Sigmoid colon (tissue), 7 donors: ENCODE results near the gene LRIT1. TPM values are rescaled to one million over a fixed set of nuclear protein-coding genes. Genes with fewer than 3 reads are reported as not detected.
"Not testable (repeated sequence)": the region's sequence is repeated elsewhere in the genome, so short reads cannot be mapped to it uniquely, and the experiment has no call there.

ENCODE experiments used
- DNase-seq: peaks from one replicate; pipeline ENCODE4 v3.0.0-alpha.2; 2019
- H3K27ac ChIP-seq, 4 donors: fragments of 200-600 bp; sonication (generic); one replicate each; pipeline ENCODE4 v1.5.1; 2016 to 2019; ENCODE audit warnings: mild to moderate bottlenecking in 1 of 4
- H3K27me3 ChIP-seq, 3 donors: fragments of 200-600 bp; sonication (generic); one replicate each; pipeline ENCODE4 v1.5.1; 2019; ENCODE audit warnings: mild to moderate bottlenecking in 1 of 3
- H3K36me3 ChIP-seq, 4 donors: fragments of 200-600 bp; sonication (generic); one replicate each; pipeline ENCODE4 v1.5.1; 2016 to 2019
- H3K4me1 ChIP-seq, 4 donors: fragments of 200-600 bp; sonication (generic); one replicate each; pipeline ENCODE4 v1.5.1; 2017 to 2019
- H3K4me3 ChIP-seq, 4 donors: fragments of 200-600 bp; sonication (generic); one replicate each; pipeline ENCODE4 v1.5.1; 2017 to 2019; ENCODE audit warnings: mild to moderate bottlenecking in 2 of 4, moderate library complexity in 1 of 4
- H3K9me3 ChIP-seq, 4 donors: fragments of 200-600 bp in 3 of 4; sonication (generic) in 3 of 4; one replicate each; pipeline versions ENCODE4 v1.5.1 to v1.6.1; 2013 to 2019
- EP300 ChIP-seq, 4 donors: sonication (generic); formaldehyde crosslinking; IDR thresholded peaks; one replicate each; pipeline ENCODE4 v1.6.1; 2017; ENCODE audit warnings: antibody characterized with exemption in 4 of 4
- POLR2A ChIP-seq, 2 donors: fragments of 450-650 bp; IDR thresholded peaks; one replicate each; pipeline ENCODE4 v1.6.1; 2016; ENCODE audit warnings: antibody characterized with exemption in 2 of 2, mild to moderate bottlenecking in 2 of 2, moderate library complexity in 2 of 2
- POLR2AphosphoS5 ChIP-seq, 4 donors: sonication (generic); formaldehyde crosslinking; IDR thresholded peaks; one replicate each; pipeline ENCODE4 v1.6.1; 2017; ENCODE audit warnings: antibody characterized with exemption in 4 of 4
- WGBS, 2 donors: extraction: QIAGEN DNeasy Blood & Tissue Kit; methylation state at CpG; one replicate each; pipeline ENCODE4 v1.1.7; 2013; 5-methylcytosine and 5-hydroxymethylcytosine counted together
- intact Hi-C: fragments of 100-400 bp; cut with DNase I; formaldehyde crosslinking; loops from one replicate; pipeline ENCODE4 v1.15.1; 2023
- polyA plus RNA-seq, 3 donors: library from polyadenylated mRNA; stranded (reverse); fragments of 200-250 nt; gene quantifications; one replicate each; pipeline ENCODE4 v1.2.3, GENCODE V29; 2013
- total RNA-seq, 4 donors: library from RNA; depleted of rRNA; stranded (reverse); fragments of >200 nt; gene quantifications; one replicate each; pipeline ENCODE4 v1.1.0, GENCODE V29; 2016
- TF ChIP-seq, protein P1 (sequence below), 4 experiments: fragments of 450-650 bp in 3 of 4; fragments of 200-600 bp in 1 of 4; IDR thresholded peaks; one replicate each; pipeline ENCODE4 v1.5.1; 2016 to 2019; ENCODE audit warnings: antibody characterized with exemption in 4 of 4, mild to moderate bottlenecking in 3 of 4, moderate library complexity in 2 of 4
- donor health status: healthy with polysubstance abuse.
- donor health status: Bipolar disorder and iron deficiency.
- donor health status: healthy.

Gene LRIT1, protein sequence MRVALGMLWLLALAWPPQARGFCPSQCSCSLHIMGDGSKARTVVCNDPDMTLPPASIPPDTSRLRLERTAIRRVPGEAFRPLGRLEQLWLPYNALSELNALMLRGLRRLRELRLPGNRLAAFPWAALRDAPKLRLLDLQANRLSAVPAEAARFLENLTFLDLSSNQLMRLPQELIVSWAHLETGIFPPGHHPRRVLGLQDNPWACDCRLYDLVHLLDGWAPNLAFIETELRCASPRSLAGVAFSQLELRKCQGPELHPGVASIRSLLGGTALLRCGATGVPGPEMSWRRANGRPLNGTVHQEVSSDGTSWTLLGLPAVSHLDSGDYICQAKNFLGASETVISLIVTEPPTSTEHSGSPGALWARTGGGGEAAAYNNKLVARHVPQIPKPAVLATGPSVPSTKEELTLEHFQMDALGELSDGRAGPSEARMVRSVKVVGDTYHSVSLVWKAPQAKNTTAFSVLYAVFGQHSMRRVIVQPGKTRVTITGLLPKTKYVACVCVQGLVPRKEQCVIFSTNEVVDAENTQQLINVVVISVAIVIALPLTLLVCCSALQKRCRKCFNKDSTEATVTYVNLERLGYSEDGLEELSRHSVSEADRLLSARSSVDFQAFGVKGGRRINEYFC
- not detected for total RNA-seq
- polyA plus RNA-seq, result not detected

DNA sequence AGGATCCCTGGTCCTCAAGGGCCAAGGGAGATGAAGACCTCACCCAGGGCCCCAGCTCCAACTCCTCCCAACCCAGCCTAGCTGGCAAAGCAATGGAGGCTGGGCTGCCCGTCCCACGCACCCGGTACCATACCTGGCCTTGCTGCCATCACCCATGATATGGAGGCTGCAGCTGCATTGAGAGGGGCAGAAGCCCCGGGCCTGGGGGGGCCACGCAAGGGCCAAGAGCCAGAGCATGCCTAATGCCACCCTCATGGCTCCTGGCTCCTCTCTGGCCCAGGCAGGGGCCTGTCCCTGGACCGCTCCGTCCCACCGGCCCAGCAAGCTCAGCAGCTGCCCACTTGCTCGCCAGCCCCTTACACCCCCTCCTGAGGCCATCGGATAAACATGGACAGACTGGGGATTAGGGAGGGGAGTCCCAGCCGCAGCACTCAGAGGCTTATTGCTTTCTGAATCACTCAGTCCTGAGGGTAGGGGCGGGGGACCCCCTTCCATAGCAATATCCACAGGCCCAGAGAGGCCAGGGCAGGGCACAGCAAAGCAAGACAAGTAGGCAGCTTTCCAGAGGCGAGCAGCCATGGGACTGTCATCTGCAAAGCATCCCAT, at the start of gene LRIT1:
Gene LRIT1 (minus strand): TSS at position 362 of the 606 bp plus-strand sequence. CDS start 107 bp downstream, at position 255.
- Histone ChIP-seq H3K27me3 (peaks cover 0 to 20% (median 6%) of the 10 kb centered on the region in 3 donors), H3K9me3 (no peaks in the 10 kb centered on the region), H3K27ac (no peak within 1 kb of the TSS), H3K4me3 (no peak within 1 kb of the TSS), H3K4me1 (no peaks in the 10 kb centered on the region), H3K36me3 (no peaks in the 10 kb centered on the region)
- WGBS, 2 donors, result 82 to 87% methylated on average over 13 of the region's 13 CpGs
- DNase-seq, result no peak
- intact Hi-C loops, result no loop called here
- no peak for TF ChIP-seq POLR2AphosphoS5 (IDR thresholded peaks at IDR 0.05)
- TF ChIP-seq, protein P1, sequence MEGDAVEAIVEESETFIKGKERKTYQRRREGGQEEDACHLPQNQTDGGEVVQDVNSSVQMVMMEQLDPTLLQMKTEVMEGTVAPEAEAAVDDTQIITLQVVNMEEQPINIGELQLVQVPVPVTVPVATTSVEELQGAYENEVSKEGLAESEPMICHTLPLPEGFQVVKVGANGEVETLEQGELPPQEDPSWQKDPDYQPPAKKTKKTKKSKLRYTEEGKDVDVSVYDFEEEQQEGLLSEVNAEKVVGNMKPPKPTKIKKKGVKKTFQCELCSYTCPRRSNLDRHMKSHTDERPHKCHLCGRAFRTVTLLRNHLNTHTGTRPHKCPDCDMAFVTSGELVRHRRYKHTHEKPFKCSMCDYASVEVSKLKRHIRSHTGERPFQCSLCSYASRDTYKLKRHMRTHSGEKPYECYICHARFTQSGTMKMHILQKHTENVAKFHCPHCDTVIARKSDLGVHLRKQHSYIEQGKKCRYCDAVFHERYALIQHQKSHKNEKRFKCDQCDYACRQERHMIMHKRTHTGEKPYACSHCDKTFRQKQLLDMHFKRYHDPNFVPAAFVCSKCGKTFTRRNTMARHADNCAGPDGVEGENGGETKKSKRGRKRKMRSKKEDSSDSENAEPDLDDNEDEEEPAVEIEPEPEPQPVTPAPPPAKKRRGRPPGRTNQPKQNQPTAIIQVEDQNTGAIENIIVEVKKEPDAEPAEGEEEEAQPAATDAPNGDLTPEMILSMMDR (IDR thresholded peaks at IDR 0.05), result no peak
- TF ChIP-seq POLR2A (IDR thresholded peaks at IDR 0.05), result no peak
- TF ChIP-seq EP300 (IDR thresholded peaks at IDR 0.05), result no peak

DNA sequence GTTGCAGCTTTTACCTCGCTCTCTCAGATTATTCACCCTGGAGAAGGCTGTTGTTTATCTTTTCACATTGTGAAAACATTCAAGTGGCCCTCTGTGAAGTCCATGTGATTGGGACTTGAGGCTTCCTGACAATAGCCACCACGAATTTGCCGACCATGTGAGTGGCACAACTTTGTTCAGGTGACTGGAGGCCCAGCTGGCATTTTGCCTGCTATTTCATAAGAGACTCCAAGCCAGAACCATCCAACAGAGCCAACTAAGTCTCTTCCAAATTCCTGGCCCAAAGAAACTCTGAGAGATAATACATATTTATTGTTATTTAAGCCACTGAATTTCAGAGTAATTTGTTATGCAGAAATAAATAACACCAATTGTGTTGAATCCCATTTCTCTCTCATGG, 48.9 kb upstream of the LRIT1 start:
- Histone ChIP-seq H3K9me3 (no peaks in the 10 kb centered on the region), H3K4me3 (no peak overlapping the region), H3K27me3 (no peaks in the 10 kb centered on the region), H3K27ac (no peak overlapping the region), H3K4me1 (no peaks in the 10 kb centered on the region), H3K36me3 (no peaks in the 10 kb centered on the region)
- 73 to 80% methylated on average over 3 of the region's 3 CpGs for WGBS, 2 donors
- intact Hi-C loops, result no loop called here
- no peak for DNase-seq
- TF ChIP-seq, protein P1 (IDR thresholded peaks at IDR 0.05), result no peak
- TF ChIP-seq POLR2A (IDR thresholded peaks at IDR 0.05) (no peak), POLR2AphosphoS5 (IDR thresholded peaks at IDR 0.05) (no peak), EP300 (IDR thresholded peaks at IDR 0.05) (no peak)

DNA sequence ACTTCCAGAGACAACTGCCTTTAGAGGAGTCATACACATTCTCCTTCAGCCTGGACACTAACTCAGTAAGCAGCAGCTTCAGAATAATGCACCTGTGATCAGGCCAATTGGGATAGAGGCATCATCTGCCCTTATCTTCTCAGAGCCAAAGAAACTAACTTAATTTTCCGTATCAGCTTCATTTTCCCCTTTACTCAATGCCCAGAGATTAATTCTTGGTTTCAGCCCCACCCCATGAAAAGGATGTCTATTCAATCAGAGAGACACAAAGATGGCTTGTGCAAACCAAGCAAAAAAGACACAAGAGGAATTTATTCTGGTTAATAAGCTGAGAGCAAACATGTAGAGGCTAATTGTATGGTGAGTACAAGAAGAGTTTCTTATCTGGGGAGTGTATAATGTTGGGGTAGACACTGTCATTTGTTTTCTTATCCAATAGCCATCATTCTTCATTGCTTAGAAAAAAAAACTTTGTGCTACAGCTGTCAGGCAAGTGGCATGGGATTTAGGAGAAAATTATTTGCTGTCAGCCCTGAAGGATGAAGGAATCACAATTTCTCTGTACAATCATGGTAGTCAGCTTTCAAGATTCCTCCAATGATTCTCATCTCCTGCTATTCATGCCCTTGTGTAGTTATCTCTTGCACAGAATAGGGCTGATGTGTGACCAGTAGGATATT, 48.3 kb upstream of the LRIT1 start:
- TF ChIP-seq POLR2AphosphoS5 (IDR thresholded peaks at IDR 0.05), result no peak
- no peak for DNase-seq
- Histone ChIP-seq H3K27me3 (no peaks in the 10 kb centered on the region), H3K4me1 (no peaks in the 10 kb centered on the region), H3K27ac (no peak overlapping the region), H3K9me3 (no peaks in the 10 kb centered on the region), H3K4me3 (no peak overlapping the region), H3K36me3 (no peaks in the 10 kb centered on the region)
- 81 to 84% methylated on average over 1 of the region's 1 CpG for WGBS, 2 donors
- intact Hi-C loops, result no loop called here

DNA sequence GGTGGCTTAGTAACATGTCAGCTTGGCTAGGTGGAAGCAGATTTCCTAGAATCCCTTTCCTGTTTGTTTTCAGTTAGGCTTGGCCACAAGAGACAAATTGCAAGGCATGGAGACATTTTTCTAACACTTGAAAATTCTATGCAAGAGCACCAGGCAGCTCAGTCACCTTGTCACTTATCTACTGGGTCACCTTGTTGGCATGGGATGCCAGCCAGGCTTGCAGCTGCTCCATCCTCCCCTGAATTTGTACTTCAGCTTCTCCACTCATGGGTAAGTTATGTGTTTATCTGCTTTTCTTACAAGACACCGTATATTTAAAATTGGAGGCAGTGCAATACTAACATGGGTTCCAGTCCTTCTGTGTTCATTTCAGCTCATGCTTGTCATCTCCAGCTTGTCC, 46.8 kb upstream of the LRIT1 start:
- 89 to 96% methylated on average over 1 of the region's 1 CpG for WGBS, 2 donors
- TF ChIP-seq POLR2AphosphoS5 (IDR thresholded peaks at IDR 0.05), result no peak
- H3K9me3 ChIP-seq, result no peaks in the 10 kb centered on the region
- intact Hi-C loops, result no loop called here
- no peak overlapping the region for H3K27ac ChIP-seq
- no peaks in the 10 kb centered on the region for H3K27me3 ChIP-seq
- H3K4me3 ChIP-seq, result no peak overlapping the region
- no peaks in the 10 kb centered on the region for H3K4me1 ChIP-seq
- no peak for DNase-seq
- no peaks in the 10 kb centered on the region for H3K36me3 ChIP-seq

DNA sequence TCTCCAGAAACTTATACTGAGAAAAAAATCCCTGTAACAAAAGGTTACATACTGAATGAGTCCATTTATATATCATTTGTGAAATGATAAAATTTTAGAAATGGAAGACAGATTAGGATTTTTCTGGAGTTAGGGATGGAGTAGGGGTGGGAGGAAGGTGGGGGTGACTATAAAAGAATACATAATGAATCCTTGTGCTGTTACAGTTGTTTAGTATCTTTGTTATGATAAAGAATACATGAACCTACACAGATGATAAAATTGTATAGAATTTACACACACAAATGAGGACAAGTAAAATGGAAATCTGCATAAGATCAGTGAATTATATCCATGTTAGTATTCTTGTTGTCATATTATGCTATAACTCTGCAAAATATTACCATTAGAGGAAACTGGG, 45.3 kb upstream of the LRIT1 start:
- intact Hi-C loops, result no loop called here
- H3K27me3 ChIP-seq, result no peaks in the 10 kb centered on the region
- no peaks in the 10 kb centered on the region for H3K4me1 ChIP-seq
- H3K9me3 ChIP-seq, result no peaks in the 10 kb centered on the region
- H3K27ac ChIP-seq, result no peak overlapping the region
- no peaks in the 10 kb centered on the region for H3K36me3 ChIP-seq
- TF ChIP-seq POLR2AphosphoS5 (IDR thresholded peaks at IDR 0.05) (no peak), POLR2A (IDR thresholded peaks at IDR 0.05) (no peak), EP300 (IDR thresholded peaks at IDR 0.05) (no peak)
- TF ChIP-seq, protein P1 (IDR thresholded peaks at IDR 0.05), result no peak
- no peak for DNase-seq
- H3K4me3 ChIP-seq, result no peak overlapping the region

DNA sequence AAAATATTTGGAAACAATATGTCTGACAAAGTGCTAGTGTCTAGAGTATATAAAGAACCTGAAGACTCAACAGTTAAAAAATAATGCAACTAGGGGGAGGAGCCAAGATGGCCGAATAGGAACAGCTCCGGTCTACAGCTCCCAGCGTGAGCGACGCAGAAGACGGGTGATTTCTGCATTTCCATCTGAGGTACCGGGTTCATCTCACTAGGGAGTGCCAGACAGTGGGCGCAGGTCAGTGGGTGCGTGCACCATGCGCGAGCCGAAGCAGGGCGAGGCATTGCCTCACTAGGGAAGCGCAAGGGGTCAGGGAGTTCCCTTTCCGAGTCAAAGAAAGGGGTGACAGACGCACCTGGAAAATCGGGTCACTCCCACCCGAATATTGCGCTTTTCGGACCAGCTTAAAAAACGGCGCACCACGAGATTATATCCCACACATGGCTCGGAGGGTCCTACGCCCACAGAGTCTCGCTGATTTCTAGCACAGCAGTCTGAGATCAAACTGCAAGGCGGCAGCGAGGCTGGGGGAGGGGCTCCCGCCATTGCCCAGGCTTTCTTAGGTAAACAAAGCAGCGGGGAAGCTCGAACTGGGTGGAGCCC, 38.6 kb upstream of the LRIT1 start:
- DNase-seq, H3K27ac ChIP-seq, H3K36me3 ChIP-seq, H3K4me3 ChIP-seq, H3K27me3 ChIP-seq, H3K9me3 ChIP-seq, H3K4me1 ChIP-seq, intact Hi-C loops: not testable (repeated sequence)
- WGBS, 2 donors, result 78 to 79% methylated on average over 30 of the region's 31 CpGs
